Fibroblast of gingiva (primary cell): ENCODE results near the gene RUNDC3A.
"Not testable (repeated sequence)": the region's sequence is repeated elsewhere in the genome, so short reads cannot be mapped to it uniquely, and the experiment has no call there.

Source experiments
- DNase-seq: peaks from one replicate; pipeline ENCODE4 v3.0.0-alpha.2; 2011; ENCODE audit warnings: low read depth

RUNDC3A gene

GRCh38 chr17:44359006-44359405, 50.6 kb downstream of the RUNDC3A start:
- no peak for DNase-seq

GRCh38 chr17:44359458-44360143, 51.2 kb downstream of the RUNDC3A start:
- DNase-seq = no peak

- no peak for DNase-seq
These were observed 51.7 kb downstream of the RUNDC3A start for GRCh38 chr17:44360144-44360533.

GRCh38 chr17:44360826-44361225, 52.4 kb downstream of the RUNDC3A start:
- DNase-seq = no peak

- DNase-seq = no peak
These were observed 53.2 kb downstream of the RUNDC3A start for GRCh38 chr17:44361292-44362260.

- no peak for DNase-seq
These were observed 54.1 kb downstream of the RUNDC3A start for GRCh38 chr17:44362459-44362948.

GRCh38 chr17:44362949-44363612, 54.7 kb downstream of the RUNDC3A start:
- DNase-seq = no peak

- DNase-seq = peak; percentile 27
These were observed 55.3 kb downstream of the RUNDC3A start, which contains the start of gene FAM171A2 for GRCh38 chr17:44363613-44364159. Gene FAM171A2, minus strand, starts transcription at chr17:44363853. Its CDS starts 139 bp downstream, at chr17:44363714.

- not testable (repeated sequence) for DNase-seq
These were observed 56.6 kb downstream of the RUNDC3A start for GRCh38 chr17:44365051-44365450.

- no peak for DNase-seq
These were observed 59.0 kb downstream of the RUNDC3A start for GRCh38 chr17:44367231-44367979.
